Stimulated activated CD8-positive, alpha-beta memory T cell treated with anti-CD3 and anti-CD28 coated beads, Interleukin-12 subunit alpha, Interleukin-12 subunit beta, amount 100 ng/mL, for 24 hours (primary cell): ENCODE measurements around the gene FOXO3.
"Not testable (repeated sequence)": the region's sequence is repeated elsewhere in the genome, so short reads cannot be mapped to it uniquely, and the experiment has no call there.

Experiments
- DNase-seq: peaks from one replicate; pipeline ENCODE4 v3.0.0-alpha.2; 2020; ENCODE audit errors: extremely low read depth

Gene FOXO3

DNA sequence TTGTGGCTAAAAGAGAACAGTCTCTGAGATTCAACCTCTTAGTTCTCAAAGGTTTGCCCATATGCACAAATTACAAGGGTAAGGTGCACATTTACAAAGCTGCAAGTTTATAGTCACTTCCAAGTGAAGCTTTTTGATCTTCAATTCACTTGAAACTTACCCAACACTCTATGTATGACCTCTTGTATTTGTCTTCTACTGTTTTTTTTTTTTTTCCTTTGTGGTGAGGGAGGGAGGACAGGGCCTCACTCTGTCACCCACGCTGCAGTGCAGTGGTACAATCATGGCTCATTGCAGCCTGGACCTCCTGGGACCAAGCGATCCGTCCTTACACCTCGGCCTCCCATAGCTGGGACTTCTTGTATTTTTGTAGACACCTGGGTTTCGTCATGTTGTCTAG lies 4.5 kb upstream of the FOXO3 start:
- no peak for DNase-seq

DNA sequence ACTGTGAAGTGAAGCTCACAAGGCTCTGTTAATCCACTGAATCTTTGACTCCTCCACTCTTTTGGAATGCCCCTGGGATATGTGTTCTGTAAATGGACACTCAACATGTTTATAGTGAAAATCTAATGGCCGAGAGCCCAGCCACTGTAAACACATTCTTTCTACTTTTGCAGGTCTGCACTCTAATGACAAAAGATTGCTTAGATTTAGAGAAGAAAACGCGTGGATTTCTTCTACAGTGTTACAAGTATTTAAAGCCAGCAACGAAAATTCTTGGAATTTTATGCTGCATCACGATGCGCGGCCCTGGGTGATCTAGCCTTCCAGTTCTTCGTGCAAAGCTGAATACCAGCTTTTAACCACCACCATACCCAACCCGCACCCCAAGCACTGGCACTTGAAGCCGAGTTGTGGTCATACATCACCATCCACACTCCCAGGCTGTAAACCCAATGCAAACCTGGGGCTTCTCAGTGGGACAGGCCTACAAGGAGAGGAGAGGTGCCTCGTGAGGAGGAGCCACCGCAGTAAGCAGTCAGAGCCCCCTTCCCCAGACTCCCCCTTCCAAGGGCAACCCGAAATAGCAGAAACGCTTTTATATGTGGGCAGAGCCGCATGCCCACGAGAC lies 3.7 kb upstream of the FOXO3 start:
- no peak for DNase-seq

DNA sequence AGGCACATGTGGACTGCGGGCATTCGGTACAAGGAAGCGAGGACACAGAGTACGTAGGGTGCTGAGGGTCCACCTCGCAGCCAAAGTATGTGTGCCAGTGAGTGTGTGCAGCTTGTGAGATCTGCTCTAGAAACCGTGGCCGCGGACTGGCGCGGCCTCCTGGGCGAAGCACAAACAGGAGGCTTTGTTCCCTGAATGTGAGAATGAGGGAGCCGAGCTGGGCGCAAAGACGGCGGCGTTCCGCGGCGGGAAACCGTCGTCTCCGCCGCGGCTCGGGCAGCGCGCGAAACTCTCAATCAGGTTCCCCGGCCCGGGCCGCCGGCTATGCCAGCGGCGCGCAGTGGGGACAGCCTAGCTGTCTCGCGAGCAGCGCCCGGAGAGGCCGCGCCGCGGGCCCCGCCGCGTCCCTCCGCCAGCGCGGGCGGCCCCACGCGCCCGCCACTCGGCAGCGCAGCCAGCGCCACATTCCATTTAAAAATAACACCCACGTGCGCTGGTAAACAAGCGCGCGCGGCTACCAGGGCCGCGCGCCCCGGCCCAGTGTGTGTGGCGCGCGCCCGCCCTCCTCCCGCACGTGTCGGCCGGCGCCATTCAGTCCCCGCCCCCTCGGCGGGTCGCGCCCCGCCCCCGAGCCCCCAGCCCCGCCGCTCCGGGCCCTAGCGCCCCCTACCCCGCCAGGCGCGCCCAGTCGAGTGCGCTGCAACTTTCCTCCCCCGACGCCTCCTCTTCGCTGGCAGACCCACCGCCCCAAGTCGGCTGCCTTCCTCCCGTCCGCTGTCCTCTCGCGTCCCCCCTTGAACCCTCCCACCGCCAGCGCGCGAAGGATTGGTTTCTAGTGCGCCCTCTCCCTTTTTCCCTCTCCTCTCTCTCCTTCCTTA lies 3.0 kb upstream of the FOXO3 start:
- peak; percentile 51 for DNase-seq

DNA sequence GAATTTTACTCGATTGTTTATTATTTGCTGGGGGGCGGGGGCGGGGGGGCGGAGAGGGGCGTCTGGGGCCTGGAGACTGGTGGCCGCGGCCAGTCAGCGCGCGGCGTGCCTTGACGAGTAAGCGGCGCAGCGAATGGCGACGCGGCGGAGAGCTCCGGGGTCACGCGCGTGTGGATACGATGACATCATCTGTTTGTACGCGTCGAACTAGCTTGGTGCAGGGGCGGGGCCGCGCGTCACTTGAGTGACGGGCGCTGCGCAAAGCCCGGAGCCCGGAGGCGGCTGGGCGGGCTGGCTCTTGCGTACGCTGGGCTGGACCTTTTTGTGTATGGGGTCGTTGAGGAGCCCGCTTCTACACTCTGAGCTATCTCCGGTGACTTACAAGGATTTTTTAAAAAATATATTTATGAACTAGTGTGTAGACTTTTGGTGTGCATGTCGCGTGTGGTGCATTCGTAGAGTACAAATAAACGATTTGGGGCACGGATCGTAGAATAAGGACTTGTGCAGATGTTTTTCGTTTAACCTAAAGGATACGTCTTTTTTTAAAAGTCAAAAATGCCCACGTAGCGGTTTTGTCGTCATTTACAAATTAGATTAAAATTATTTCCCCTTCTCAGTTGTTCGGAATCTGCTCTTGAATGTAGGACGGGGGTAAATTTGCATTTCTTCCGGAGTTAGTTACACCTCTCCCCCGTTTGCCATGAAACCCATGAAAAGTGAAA lies 2.2 kb upstream of the FOXO3 start:
- peak; percentile 89 for DNase-seq

DNA sequence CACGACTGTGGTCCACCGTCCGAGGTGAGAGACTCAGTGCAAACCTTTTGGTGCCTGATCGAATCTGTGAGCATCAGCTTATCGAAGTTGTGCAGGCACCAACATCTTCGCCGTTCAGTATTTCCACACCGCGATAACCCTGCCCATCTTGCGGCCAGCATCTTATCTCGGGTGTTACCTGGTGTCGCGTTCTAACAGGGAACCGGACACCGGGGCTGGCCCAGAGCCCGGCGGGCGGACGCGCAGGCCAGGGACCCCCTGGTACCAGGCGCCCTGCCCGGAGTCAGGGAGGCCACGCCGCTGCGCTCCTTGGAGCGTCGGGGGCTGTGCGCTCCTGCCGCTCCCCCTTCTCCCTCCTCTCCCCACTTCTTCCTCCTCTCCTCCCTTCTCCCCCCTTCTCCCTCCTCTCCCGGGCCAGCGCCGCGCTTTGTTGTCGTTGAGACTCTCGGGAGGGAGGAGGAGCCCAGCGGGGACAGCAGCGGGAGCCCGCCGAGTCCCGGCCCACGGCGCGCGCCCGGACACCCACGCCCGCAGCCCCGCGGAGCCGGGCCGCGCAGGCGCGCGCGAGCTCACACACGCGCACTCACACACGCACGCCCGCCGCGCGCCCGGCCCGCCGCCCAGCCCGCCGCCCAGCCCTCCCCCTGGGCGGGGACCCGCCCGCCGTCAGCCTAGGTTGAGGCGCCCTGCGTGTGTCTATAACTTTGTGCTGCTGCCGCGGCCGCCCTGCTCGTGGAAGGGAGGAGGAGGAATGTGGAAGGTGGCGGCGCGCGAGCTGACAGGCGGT lies 1.4 kb upstream of the FOXO3 start:
- peak; percentile 63 for DNase-seq

DNA sequence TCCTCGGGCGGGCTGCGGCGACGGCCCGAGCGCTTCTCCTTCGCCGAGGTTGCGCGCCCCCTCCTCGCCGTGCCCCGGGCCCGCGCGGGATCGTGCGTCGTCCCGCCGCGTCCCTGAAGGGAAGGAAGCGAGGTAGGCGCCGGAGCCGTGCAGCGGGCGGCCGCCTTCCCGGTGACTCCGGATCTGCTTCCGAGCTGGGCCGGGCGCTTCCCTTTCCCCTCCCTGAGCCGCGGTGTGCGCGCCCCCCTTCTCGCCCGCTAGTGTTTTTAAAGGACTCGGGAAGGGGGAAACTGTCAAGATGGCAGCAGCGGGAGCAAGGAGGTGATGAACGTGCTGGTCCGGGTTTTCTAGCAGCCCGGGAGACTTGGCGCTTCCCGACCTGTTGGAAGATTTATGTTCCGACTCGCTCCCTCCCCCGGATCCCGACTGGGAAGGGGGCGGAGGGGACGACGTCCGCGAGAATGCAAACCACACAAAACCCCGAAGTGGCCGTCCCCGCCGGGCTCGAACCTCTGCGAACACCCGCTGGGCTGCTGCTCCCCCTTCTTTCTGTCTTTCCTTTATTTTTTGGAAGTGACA lies 744 bp upstream of the FOXO3 start:
- DNase-seq = no peak

DNA sequence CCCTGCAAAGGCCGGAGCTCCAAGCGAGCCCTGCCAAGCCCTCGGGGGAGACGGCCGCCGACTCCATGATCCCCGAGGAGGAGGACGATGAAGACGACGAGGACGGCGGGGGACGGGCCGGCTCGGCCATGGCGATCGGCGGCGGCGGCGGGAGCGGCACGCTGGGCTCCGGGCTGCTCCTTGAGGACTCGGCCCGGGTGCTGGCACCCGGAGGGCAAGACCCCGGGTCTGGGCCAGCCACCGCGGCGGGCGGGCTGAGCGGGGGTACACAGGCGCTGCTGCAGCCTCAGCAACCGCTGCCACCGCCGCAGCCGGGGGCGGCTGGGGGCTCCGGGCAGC lies 561 bp downstream of the FOXO3 start:
- DNase-seq = not testable (repeated sequence)

DNA sequence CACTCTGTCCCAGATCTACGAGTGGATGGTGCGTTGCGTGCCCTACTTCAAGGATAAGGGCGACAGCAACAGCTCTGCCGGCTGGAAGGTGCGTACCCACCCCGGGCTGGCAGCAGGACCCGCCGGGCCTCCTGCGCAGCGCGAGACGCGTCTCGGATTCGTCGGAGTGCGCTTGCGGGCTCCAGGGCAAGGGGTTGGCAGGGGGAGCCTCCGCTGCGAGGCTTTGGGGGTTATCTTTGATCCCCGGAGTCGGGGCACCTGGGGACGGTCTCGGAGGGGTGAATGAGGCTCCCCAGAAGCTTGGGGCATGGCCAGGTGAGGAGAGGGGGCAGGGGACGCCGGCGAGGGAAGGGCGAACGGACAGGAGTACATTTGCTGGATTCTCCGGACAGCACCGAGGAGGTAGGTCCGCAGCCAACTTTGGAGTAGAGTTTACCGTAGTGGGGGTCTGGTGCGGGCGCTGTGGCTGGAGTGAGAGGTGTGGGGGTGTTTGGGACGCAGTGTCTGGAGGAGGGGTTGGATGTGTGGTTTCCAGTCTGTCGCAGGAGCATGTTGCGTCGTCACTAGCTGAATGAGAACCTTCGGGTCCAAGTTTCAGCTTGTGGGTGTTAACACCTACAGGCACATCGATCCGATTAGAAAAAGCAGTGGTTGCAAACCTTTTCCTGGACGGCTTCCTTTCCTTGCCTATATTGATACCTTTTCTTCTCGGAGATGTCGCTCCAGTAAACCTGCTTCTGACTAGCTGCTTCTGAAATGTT lies 1.2 kb downstream of the FOXO3 start:
- DNase-seq = no peak

DNA sequence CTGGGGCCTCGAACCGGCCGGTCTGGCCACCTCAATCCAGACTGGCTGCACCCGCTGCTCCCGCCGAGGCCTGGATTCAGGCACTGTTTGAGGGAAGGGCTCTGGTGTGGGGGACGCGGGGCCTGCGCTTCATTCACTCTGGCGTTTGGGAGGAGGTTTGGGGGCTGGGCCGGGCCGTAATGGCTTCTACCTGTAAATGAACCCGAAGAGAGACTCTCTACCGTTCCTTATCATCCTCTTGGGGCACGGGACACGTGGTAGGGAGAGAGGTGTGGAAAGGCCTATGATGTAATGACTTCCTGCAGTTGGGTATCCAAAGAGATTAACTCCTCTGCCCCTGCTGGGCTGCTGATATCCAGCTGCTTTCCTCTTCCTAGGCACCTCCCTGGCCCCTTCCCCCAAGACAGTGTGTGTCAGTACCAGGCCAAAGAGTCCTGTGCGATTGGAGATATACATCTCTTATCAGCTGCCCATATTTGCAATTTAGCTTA lies 1.8 kb downstream of the FOXO3 start:
- DNase-seq = no peak

DNA sequence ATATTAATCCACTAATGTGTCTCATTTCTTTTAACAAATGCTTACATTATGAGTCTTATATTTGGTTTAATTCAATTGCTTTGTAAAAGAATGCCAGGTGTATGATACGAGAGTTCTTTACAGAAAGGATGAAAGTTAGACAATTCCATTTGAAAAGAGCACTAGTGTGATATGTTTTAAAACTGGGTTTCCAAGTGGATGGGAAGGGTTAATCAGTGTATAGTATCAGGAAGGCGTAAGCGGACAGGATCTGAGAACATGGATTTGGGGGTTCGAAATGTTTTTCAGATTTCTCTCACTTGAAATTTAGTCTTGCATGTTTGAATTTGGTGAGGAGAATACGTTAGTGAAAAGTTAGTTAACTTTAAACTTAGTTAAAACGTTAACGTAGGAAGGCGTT lies 2.6 kb downstream of the FOXO3 start:
- DNase-seq = no peak

DNA sequence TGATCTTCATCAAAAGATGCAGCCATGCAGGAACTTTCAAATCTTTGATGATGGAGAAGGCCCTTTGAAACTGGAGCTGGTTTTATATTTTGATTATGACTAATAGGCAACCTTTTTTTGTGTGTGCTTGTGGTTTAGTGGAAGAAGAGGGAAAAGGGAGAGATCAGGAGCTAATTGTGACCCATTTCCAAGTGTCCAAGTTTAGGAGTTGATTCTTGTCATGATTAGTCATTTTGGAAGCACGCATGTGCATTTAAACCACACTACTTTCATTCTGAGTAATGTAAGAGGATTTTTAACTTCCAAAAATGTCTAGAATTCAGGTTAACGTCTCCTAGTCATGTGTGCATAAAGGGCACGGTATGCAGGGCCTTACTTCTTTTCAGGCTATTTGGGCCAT lies 3.5 kb downstream of the FOXO3 start:
- no peak for DNase-seq

DNA sequence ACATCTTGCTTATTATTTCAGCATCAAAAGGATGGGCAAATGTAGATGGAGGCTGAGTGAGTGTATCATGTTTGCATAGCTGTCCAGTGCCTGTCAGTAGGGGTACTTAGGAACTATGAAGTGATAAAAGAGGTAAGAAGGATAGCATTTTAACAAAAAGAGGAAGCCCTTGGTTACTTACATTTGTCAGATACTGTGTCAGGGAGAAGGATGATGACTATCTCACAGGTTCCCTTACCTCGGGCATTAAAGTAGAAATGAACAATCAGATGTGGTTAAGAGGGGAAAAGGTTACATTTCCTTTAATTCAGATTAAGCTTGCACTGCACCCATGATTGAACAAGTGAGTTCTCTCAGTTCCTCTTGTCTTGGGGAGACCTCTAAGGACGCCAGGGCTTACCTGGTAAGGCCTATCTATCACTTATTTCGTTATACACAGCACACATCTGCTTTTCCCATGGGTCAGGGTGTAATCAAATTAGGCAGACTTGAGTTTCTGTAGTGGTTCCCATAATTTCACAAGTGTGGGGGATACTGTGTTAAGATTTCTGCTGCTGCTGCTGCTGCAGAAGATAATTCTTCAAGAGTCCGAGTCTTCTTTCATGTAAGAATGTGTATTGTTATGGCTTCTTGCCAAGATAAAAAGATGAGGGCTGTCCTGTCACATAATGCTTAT lies 4.5 kb downstream of the FOXO3 start:
- no peak for DNase-seq

DNA sequence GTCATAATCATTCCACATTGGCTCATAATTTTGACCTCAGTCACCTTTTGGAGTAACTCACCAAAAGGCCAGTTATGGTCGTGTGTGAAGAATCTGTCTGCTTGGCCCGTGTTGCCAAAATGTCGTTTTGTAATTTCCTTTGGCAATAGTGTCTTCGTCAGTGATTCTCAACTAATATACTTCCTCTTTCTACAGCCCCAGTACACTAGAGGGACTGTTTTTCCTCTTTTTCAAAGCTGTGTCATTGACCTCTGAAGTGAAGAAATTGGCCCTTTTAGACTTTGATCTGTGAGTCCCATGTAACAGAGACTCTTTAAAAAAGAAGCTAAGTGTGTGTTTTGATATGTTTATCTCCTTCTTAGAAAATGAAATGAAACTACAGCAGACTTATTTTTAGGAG lies 5.2 kb downstream of the FOXO3 start:
- DNase-seq = no peak

DNA sequence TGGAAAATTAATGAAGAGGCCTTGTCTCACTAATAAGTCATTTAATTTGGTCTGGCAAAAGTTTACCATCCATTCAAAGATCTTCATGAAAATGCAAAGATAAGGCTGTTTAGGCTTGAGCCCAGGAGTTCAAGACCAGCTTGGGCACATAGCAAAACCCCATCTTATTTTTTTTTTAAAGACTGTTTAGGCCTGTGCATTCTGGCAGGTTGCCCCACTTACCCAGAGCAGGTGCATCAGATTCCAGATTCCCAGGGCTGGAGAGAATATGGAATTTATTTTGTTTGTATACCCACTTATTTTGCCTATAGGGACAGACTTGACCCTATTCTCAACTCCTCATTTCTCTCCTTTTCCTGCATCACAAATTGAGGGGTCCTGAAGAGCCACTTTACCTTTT lies 5.7 kb downstream of the FOXO3 start:
- DNase-seq = no peak

DNA sequence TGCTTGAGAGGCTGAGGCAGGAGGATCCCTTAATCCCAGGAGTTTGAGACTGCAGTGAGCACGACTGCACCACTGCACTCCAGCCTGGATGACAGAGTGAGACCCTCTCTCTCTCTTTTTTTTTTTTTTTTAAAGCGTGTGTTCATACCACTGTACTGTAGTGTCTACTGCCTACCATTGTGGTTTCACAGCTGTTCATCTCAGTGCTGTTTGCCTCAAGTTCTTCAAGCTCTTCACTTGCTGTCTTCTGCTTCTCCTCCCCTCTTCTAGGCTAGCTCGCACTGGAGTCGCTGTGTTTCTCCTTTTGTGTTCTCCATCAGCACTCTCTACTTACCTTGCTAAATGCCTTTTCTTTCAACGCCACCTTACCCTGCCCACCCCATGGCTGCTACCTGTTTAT lies 7.4 kb downstream of the FOXO3 start:
- DNase-seq = no peak

DNA sequence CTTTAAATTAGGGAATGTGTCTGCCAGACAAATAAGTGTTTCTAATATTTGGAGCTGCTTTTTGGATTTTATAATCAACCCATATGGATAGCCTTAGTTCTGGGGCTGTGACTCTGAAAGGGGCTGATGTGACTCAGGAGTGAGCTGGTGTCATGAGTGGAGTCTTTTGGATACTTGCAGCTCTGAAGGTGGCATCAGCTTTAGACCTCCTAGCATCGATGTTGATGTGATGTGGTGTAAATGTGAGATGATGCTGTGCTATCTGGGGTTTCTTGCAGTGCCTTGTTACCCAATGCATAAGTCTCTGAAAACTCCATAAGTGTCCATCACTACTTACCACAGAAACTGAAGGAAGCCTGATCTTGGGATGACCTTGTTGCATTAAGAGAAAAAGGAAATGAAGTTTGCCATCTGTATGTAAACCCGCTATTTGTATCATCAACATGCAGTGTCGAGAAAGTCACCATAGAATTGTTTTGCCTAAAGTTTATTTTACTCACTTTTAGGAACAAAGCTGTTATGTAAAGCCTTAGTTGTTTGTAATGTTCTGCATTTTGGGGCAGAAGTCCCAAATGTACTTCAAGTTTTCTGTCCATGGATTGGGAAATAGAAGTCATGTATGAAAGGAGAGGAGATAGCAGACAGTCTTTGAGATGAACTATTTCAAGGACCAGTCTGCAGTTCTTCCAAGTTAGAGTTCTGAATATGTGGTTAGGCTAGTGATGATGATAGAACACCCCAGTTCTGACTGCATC lies 8.0 kb downstream of the FOXO3 start:
- DNase-seq = no peak

DNA sequence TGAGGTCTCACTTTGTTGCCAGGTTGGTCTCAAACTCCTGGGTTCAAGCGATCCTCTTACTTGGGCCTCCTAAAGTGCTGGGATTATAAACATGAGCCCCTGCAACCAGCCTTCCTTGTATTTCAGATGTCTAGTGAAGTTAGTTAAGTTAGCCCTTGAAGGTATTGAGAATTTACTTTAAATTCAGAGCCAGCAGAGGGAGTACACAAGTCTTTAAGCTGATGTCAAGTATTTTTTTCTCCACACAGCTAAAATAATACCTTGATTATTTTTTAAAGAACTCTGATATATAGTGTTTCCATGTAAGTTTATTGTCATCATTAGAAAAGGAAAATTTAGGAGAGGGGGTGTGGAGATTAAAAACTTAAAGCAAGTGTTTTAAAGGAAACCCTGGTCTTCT lies 9.8 kb downstream of the FOXO3 start:
- no peak for DNase-seq

DNA sequence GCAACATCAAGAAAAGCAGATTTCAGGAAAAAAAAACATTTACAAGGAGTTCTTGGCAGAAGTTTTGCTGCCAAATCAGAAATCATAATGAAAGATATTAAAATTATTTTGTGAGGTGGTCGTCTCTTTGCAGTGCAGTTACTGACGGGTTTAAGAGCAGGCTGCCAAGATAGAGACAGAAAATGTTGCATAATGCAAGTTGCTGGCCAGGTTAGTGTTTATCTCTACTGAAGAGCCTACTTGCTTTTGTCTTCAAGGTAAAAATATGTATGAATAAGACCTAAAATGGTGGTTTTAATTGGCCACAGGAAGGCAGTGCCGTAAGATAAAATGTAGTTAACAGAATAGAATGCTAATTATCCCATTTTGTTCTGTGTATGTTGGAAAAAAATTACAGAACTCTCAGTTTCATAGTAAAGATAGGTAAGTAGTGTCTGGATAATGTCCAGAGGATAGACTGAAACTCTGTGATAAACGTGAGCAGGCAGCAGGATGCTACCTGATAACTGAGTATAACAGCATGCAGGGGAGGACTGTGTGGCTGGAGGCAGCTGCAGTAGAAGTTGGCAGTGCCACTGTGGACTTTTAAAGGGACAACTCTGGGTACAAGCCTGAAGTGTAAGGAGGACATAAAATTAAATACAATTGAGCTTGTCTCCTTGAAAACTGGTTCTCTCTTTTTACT lies 13.9 kb downstream of the FOXO3 start:
- DNase-seq = no peak

DNA sequence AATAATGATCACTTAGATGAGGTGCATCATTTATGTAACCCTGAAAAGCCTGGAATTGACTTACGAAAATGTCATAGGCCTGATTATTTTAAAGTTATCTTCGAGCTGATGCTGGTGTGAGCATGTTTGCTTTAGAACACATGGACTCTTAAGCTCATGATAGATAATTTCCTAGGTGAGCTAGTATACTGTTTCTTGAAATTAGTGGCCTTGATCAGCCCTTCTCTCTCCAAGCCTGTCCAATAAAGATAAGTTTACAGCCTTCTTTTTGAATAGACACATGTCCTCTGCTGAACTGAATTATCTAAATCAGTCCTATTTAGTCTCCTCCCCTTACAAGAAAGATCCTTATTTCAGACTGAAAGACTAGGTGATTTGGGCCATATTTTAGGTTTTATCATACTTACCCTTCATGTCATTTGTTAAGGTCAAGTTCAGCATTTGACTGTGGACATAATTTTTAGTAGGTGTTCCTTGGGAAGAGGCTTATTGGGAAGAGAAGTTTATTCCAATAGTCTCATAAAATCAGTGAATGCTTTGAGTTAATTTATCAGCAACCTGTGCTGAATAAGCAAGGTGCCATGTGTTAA lies 15.3 kb downstream of the FOXO3 start:
- no peak for DNase-seq
